ENCODE data around the gene HOXD3. TPM values are rescaled to one million over a fixed set of nuclear protein-coding genes. Genes with fewer than 3 reads are reported as not detected.

HOXD3 gene
- total and polyA plus RNA-seq, 12 donors, result 2.0 to 41.3 (median 10.6) TPM

DNA sequence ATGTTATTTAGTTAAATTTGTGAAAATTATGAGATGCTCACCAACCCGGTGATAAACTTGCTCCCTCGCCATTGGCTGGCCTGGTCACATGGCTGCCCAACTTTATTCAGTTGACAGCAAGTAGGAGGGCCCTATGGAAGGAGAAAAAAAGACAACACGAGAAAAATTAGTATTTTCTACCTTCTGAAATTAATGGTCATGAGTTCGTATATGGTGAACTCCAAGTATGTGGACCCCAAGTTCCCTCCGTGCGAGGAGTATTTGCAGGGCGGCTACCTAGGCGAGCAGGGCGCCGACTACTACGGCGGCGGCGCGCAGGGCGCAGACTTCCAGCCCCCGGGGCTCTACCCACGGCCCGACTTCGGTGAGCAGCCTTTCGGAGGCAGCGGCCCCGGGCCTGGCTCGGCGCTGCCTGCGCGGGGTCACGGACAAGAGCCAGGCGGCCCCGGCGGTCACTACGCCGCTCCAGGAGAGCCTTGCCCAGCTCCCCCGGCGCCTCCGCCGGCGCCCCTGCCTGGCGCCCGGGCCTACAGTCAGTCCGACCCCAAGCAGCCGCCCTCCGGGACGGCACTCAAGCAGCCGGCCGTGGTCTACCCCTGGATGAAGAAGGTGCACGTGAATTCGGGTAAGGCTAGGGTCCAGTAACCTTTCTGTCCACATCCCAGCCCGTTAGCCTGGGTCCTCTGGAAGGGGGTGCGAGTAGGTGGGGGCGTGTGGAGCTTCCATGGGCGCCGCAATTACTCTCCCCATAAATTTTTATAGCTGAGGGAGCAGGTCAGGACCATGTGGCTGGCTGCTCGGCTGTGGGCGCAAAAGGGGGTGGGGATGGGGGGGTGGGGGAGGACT is 5.4 kb upstream of the HOXD3 start, which contains the start of gene HOXD4:
HOXD4 (plus strand) TSS at position 109 of the 846 bp plus-strand sequence; CDS start at position 193, 84 bp downstream.
- no peaks in the 10 kb centered on the region for H3K9me3 ChIP-seq (replicated peaks in 1 of 3)
- no peaks in the 10 kb centered on the region for H3K27me3 ChIP-seq
- peaks cover 0 to 30% of the 10 kb centered on the region in 2 donors for H3K36me3 ChIP-seq (replicated peaks in 1 of 2)
- intact Hi-C loops (cut with DNase I), result no loop called here
- H3K4me3 ChIP-seq, result no peak within 1 kb of the TSS
- no peak within 1 kb of the TSS for H3K27ac ChIP-seq
- no peak for TF ChIP-seq CTCF (IDR thresholded peaks at IDR 0.05)
- TF ChIP-seq POLR2A (IDR thresholded peaks at IDR 0.05), result no peak
- peak in 1 of 7 donors; percentile 55 for DNase-seq
- 66 to 76% (median 69%) methylated on average over 22 to 55 of the region's 55 CpGs for WGBS, 4 donors
- no peaks in the 10 kb centered on the region for H3K4me1 ChIP-seq (replicated peaks in 1 of 2)

DNA sequence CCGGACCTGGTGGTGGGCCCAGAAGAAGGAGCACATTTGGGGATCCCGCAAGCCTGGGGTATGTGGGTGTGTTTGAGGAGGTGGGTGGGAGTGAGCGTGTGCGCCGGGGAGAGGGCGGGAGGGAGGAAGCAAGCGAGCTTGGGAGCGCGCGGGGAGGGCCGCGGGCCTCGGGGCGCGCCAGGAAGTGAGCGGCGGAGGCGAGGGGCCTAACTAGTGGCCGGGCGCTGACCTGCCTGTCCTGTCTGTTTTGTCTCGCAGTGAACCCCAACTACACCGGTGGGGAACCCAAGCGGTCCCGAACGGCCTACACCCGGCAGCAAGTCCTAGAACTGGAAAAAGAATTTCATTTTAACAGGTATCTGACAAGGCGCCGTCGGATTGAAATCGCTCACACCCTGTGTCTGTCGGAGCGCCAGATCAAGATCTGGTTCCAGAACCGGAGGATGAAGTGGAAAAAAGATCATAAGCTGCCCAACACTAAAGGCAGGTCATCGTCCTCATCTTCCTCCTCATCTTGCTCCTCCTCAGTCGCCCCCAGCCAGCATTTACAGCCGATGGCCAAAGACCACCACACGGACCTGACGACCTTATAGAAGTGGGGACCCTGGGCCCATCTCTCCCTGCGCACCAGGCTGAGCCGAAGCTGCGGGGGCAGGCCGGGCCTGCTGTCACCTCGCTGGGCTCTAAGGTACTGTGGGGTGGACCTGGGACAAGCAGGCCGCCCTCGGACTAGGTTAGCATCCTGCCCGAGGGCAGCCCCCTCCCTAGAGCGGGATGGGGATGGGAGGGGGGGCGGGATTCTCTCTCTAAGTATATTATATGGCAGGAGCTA is 4.5 kb upstream of the HOXD3 start:
- H3K4me3 ChIP-seq, result no peak overlapping the region
- no peaks in the 10 kb centered on the region for H3K27me3 ChIP-seq
- DNase-seq, result peak in 1 of 7 donors; percentile 47

GRCh38 chr2:176154576-176155252 is 2.4 kb upstream of the HOXD3 start:
- Histone ChIP-seq H3K4me3 (no peak overlapping the region), H3K27me3 (no peaks in the 10 kb centered on the region), H3K36me3 (replicated peaks in 1 of 2) (peaks cover 0 to 30% of the 10 kb centered on the region in 2 donors), H3K27ac (no peak overlapping the region), H3K9me3 (replicated peaks in 1 of 3) (no peaks in the 10 kb centered on the region), H3K4me1 (replicated peaks in 1 of 2) (no peaks in the 10 kb centered on the region)
- intact Hi-C loops (cut with DNase I), result no loop called here
- 81 to 85% (median 82%) methylated on average over 11 of the region's 11 CpGs for WGBS, 4 donors
- DNase-seq, result no peak
- TF ChIP-seq CTCF (IDR thresholded peaks at IDR 0.05), result no peak
- no peak for TF ChIP-seq POLR2A (IDR thresholded peaks at IDR 0.05)

More for the DNA sequence above, 4.5 kb upstream of the HOXD3 start:
- Histone ChIP-seq H3K9me3 (replicated peaks in 1 of 3) (no peaks in the 10 kb centered on the region), H3K36me3 (replicated peaks in 1 of 2) (peaks cover 0 to 30% of the 10 kb centered on the region in 2 donors), H3K4me1 (replicated peaks in 1 of 2) (no peaks in the 10 kb centered on the region), H3K27ac (no peak overlapping the region)
- intact Hi-C loops (cut with DNase I), result no loop called here
- 59 to 77% (median 66%) methylated on average over 39 to 48 of the region's 48 CpGs for WGBS, 4 donors
- TF ChIP-seq CTCF (IDR thresholded peaks at IDR 0.05), result no peak
- no peak for TF ChIP-seq POLR2A (IDR thresholded peaks at IDR 0.05)
